ENCODE data around the gene ANKRD13A. TPM values are rescaled to one million over a fixed set of nuclear protein-coding genes. Genes with fewer than 3 reads are reported as not detected.
A peak's percentile ranks its signal among the peaks of the same experiment; 100 is the strongest.

ANKRD13A gene
- total and polyA plus RNA-seq, 2 donors (not counting 1 experiment from before 2014, with no cell fraction given), result 150 to 185 TPM

DNA sequence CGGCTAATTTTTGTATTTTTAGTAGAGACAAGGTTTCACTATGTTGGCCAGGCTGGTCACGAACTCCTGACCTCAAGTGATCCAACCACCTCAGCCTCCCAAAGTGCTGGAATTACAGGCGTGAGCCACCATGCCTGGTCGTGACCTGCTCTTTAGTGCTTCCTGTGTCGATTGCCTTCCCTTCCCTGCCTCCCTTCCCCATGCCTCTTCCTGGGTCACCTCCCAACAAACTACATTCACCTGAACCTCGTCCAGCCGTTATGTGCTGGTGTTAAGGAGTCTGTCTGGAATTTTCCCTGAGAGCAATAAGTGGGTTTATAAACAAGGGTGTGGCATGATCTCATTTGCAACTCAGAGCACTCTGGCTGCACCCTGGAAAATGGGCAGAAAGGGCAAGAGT is 81.2 kb downstream of the ANKRD13A start:
- no peak overlapping the region for H3K9ac ChIP-seq (ENCODE audit: low read length)
- H3K4me2 ChIP-seq (replicated peaks; ENCODE audit: low read depth, low read length, poor library complexity, severe bottlenecking), result peak overlapping the region; percentile 80
- peaks cover 19 to 23% of the 10 kb centered on the region in 2 donors for H3K4me1 ChIP-seq (ENCODE audit: control insufficient read depth in 2 of 2, insufficient read depth in 2 of 2, low read length in 2 of 2)
- peak overlapping the region; percentile 65 for H3K4me3 Mint-ChIP-seq
- POLR2A ChIA-PET, result interaction anchor here (1.3 kb wide), 1 partner anchor 44 kb away, joined by 4 read pairs; the partner anchor contains the start of gene IFT81
- H4K20me1 ChIP-seq (ENCODE audit: control insufficient read depth, insufficient read depth, low read length, poor library complexity, severe bottlenecking), result no peaks in the 10 kb centered on the region
- H3K27me3 Mint-ChIP-seq, result no peaks in the 10 kb centered on the region
- no peaks in the 10 kb centered on the region for H3K36me3 ChIP-seq (replicated peaks in 1 of 2; ENCODE audit: control extremely low read depth in 1 of 2, control insufficient read depth in 1 of 2, extremely low read depth in 1 of 2, insufficient read depth in 2 of 2, low read length in 1 of 2)
- H3K27ac ChIP-seq (ENCODE audit: low read length in 2 of 2), result peak overlapping the region in 1 of 2 donors; percentile 90
- no peaks in the 10 kb centered on the region for H3K27me3 ChIP-seq (replicated peaks in 1 of 4; ENCODE audit: control extremely low read depth in 1 of 4, control insufficient read depth in 3 of 4, insufficient read depth in 4 of 4, low read length in 3 of 4)
- WGBS (ENCODE audit: insufficient coverage), result 90% methylated on average over 4 of the region's 7 CpGs
- peak overlapping the region; percentile 96 for H2AFZ ChIP-seq (ENCODE audit: insufficient read depth, low read depth, low read length, poor library complexity, severe bottlenecking)
- no peak for TF ChIP-seq EZH2 (IDR thresholded peaks at IDR 0.05; ENCODE audit: borderline replicate concordance, insufficient read depth, low read depth, low read length, poor library complexity, severe bottlenecking)
- TF ChIP-seq, protein P1, sequence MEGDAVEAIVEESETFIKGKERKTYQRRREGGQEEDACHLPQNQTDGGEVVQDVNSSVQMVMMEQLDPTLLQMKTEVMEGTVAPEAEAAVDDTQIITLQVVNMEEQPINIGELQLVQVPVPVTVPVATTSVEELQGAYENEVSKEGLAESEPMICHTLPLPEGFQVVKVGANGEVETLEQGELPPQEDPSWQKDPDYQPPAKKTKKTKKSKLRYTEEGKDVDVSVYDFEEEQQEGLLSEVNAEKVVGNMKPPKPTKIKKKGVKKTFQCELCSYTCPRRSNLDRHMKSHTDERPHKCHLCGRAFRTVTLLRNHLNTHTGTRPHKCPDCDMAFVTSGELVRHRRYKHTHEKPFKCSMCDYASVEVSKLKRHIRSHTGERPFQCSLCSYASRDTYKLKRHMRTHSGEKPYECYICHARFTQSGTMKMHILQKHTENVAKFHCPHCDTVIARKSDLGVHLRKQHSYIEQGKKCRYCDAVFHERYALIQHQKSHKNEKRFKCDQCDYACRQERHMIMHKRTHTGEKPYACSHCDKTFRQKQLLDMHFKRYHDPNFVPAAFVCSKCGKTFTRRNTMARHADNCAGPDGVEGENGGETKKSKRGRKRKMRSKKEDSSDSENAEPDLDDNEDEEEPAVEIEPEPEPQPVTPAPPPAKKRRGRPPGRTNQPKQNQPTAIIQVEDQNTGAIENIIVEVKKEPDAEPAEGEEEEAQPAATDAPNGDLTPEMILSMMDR (IDR thresholded peaks at IDR 0.05), result no peak
- no peaks in the 10 kb centered on the region for H3K79me2 ChIP-seq (ENCODE audit: control insufficient read depth, insufficient read depth, low read length)
- ATAC-seq (ENCODE audit: low read depth), result no peak
- H3K4me1 Mint-ChIP-seq, result peaks cover 18% of the 10 kb centered on the region
- CTCF ChIA-PET, result interaction anchor here (1.1 to 1.4 kb wide), 3 partner anchors 19 to 351 kb away, joined by 4 to 7 read pairs (median 7); no protein-coding TSS in a partner anchor
- H3K9me3 ChIP-seq (ENCODE audit: control extremely low read depth in 1 of 3, control insufficient read depth in 2 of 3, insufficient read depth in 1 of 3, low read length in 2 of 3), result peaks cover 0 to 9% (median 0%) of the 10 kb centered on the region in 3 donors
- peak overlapping the region; percentile 67 for H3K27ac Mint-ChIP-seq
- intact Hi-C loops (cut with micrococcal nuclease), result no loop called here
- no peaks in the 10 kb centered on the region for H3K9me3 Mint-ChIP-seq (ENCODE audit: insufficient read depth)
- DNase-seq, result no peak
- peak overlapping the region in 1 of 5 experiments; percentile 48 for H3K4me3 ChIP-seq (ENCODE audit: control extremely low read depth in 1 of 5, extremely low read depth in 1 of 5, insufficient read depth in 1 of 5, low read depth in 2 of 5, low read length in 4 of 5)

DNA sequence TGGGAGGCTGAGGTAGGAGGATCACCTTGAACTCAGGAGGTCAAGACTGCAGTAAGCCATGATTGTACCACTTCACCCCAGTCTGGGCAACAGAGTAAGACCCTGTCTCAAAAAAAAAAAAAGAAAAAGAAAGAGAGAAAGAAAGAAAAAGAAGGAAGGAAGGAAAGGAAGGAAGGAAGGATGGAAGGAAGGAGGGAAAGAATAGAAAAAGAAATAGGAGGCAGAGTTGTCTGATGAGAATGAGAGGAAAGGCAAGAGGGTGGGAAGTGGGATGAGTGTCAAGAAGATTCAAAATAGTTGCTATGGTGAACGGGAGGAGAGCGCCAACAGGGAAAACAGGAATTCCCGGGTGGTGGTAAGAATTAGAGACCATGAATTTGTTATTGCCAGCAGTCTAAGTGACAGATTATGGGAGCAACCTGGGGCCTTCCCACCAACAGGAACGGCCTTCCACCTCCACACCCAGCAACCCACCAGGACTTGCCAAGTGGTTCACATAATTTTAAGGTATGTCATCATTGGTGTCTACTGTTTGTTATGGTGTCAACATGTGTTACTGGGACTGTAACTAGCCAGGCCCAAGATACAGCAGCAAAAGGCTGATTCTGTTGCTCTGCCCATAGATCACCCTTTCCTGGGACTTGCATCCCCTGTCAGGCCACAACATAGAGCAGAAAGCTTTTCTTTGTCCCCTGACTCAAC is 85.2 kb downstream of the ANKRD13A start:
- WGBS (ENCODE audit: insufficient coverage), result no CpG with 5 or more reads among the region's 4 CpGs
- DNase-seq (no peak), ATAC-seq (ENCODE audit: low read depth) (no peak)

More for the DNA sequence above, 85.2 kb downstream of the ANKRD13A start:
- Histone ChIP-seq H3K79me2 (ENCODE audit: control insufficient read depth, insufficient read depth, low read length) (no peaks in the 10 kb centered on the region), H3K27ac (ENCODE audit: low read length in 2 of 2) (no peak overlapping the region), H4K20me1 (ENCODE audit: control insufficient read depth, insufficient read depth, low read length, poor library complexity, severe bottlenecking) (no peaks in the 10 kb centered on the region), H3K9ac (ENCODE audit: low read length) (no peak overlapping the region), H3K27me3 (replicated peaks in 1 of 4; ENCODE audit: control extremely low read depth in 1 of 4, control insufficient read depth in 3 of 4, insufficient read depth in 4 of 4, low read length in 3 of 4) (peaks cover 0 to 3% (median 0%) of the 10 kb centered on the region in 4 experiments), H2AFZ (ENCODE audit: insufficient read depth, low read depth, low read length, poor library complexity, severe bottlenecking) (no peak overlapping the region), H3K36me3 (replicated peaks in 1 of 2; ENCODE audit: control extremely low read depth in 1 of 2, control insufficient read depth in 1 of 2, extremely low read depth in 1 of 2, insufficient read depth in 2 of 2, low read length in 1 of 2) (no peaks in the 10 kb centered on the region), H3K4me3 (ENCODE audit: control extremely low read depth in 1 of 5, extremely low read depth in 1 of 5, insufficient read depth in 1 of 5, low read depth in 2 of 5, low read length in 4 of 5) (no peak overlapping the region), H3K4me2 (replicated peaks; ENCODE audit: low read depth, low read length, poor library complexity, severe bottlenecking) (no peak overlapping the region), H3K4me1 (ENCODE audit: control insufficient read depth in 2 of 2, insufficient read depth in 2 of 2, low read length in 2 of 2) (peaks cover 13 to 15% of the 10 kb centered on the region in 2 donors), H3K9me3 (ENCODE audit: control extremely low read depth in 1 of 3, control insufficient read depth in 2 of 3, insufficient read depth in 1 of 3, low read length in 2 of 3) (peaks cover 0 to 9% (median 0%) of the 10 kb centered on the region in 3 donors)
- no peaks in the 10 kb centered on the region for H3K9me3 Mint-ChIP-seq (ENCODE audit: insufficient read depth)
- peaks cover 11% of the 10 kb centered on the region for H3K4me1 Mint-ChIP-seq
- no peak overlapping the region for H3K4me3 Mint-ChIP-seq
- ChIA-PET POLR2A (no interaction called here), CTCF (interaction anchor here (0.6 kb wide), 2 partner anchors 69 to 1228 kb away, joined by 3 read pairs; no protein-coding TSS in a partner anchor)
- TF ChIP-seq, protein P1 (IDR thresholded peaks at IDR 0.05), result no peak
- TF ChIP-seq EZH2 (IDR thresholded peaks at IDR 0.05; ENCODE audit: borderline replicate concordance, insufficient read depth, low read depth, low read length, poor library complexity, severe bottlenecking), result no peak
- peaks cover 17% of the 10 kb centered on the region for H3K27me3 Mint-ChIP-seq
- intact Hi-C loops (cut with micrococcal nuclease), result no loop called here
- H3K27ac Mint-ChIP-seq, result no peak overlapping the region
